GM12873 (cell line): ENCODE measurements around the gene PRKCH.

Experiments
- TF ChIP-seq, protein P1 (sequence below): IDR thresholded peaks from 2 replicates; pipeline ENCODE4 v1.5.1; 2012; ENCODE audit warnings: low read depth, mild to moderate bottlenecking, moderate library complexity, low read length, control low read depth; ENCODE audit not compliant: insufficient read depth; ENCODE audit errors: missing control alignments

PRKCH gene

DNA sequence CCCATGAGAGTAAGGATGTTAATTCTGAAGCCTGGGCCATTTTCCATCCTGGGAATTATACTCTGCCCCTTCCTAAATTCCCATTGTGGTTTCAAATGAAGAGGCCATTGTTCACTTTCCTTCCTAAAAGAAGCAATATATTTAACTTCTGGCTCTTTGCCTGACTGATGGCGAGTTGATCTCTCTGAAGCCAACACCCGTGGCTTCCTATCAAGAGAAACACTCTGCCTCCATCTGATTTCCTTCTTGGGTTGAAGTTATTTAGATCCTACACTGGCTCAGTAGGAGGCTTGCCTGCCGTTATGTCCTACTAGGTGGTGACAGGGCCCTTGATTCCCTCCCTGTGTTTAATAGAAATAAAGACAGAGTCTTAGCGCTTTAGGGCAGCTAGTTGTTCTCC is 97.4 kb downstream of the PRKCH start:
- TF ChIP-seq, protein P1, sequence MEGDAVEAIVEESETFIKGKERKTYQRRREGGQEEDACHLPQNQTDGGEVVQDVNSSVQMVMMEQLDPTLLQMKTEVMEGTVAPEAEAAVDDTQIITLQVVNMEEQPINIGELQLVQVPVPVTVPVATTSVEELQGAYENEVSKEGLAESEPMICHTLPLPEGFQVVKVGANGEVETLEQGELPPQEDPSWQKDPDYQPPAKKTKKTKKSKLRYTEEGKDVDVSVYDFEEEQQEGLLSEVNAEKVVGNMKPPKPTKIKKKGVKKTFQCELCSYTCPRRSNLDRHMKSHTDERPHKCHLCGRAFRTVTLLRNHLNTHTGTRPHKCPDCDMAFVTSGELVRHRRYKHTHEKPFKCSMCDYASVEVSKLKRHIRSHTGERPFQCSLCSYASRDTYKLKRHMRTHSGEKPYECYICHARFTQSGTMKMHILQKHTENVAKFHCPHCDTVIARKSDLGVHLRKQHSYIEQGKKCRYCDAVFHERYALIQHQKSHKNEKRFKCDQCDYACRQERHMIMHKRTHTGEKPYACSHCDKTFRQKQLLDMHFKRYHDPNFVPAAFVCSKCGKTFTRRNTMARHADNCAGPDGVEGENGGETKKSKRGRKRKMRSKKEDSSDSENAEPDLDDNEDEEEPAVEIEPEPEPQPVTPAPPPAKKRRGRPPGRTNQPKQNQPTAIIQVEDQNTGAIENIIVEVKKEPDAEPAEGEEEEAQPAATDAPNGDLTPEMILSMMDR, result no peak

DNA sequence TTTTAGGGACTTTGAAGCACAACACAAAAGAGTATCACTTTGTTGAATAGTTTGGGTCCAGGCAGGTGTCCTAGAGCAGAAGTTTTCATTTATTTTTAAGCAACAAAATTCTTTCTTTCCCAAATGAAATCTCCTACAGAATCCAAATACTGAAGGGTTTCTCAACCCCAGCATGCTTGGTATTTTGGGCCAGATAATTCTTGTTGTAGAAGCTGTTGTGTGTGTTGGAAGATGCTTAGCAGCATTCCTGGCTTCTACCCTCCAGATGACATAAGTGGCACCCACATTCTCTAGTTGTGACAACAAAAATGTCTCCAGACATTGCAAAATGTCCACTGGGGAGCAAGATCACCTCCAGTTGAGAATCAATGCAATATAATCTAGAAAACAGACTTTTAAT is 97.8 kb downstream of the PRKCH start:
- TF ChIP-seq, protein P1, result no peak

DNA sequence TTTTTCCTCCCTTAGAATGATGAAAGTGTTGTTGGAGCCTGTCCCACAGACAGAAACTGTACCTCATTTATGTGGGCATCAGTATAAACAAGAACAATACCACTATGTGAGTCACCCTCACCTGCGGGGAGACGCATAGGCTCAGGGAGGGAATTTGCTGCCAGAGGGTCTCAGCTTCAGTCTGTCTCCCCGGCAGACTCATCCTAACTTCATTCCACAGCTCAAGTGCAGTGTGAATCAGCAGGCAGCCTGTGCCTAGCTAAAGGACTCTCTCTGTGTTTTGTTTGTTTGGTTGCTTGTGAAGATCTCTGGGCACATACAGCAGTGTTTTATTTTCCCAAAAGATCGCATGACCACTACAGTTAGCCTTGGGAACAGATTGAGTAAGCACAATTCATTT is 98.9 kb downstream of the PRKCH start:
- TF ChIP-seq, protein P1, result no peak

DNA sequence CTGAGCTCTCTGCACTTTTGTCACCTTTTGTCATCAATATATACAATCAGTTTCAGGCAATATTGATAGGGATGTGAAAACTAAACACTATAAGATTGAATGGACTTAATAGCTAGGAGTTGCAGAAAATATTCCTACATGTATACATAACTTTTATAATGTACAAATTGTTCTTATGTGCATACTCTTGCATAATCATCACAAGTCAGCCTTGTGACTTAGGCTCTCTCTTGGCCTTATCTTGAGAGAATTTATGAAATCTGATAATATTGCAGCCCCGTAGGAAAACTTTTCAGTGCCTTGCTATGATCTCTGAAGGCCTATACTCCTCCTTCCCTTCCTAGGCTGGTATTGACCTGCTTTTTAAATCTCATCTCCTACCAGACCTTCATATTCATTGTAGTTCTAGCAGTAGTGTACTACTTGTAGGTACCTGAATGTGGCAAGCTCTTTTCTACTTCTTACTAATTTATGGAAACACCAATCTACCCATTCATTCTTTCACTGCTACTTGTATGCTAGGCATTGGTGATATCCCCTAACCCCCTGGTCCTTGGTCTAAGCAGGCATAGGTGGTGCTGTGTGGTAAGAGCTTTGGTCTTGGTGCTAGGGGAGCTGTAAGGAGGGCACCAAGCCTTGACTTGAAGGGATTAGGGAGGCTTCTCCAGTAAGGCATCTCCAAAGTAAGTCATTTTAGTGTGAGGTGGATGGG is 100.0 kb downstream of the PRKCH start:
- TF ChIP-seq, protein P1, result no peak

DNA sequence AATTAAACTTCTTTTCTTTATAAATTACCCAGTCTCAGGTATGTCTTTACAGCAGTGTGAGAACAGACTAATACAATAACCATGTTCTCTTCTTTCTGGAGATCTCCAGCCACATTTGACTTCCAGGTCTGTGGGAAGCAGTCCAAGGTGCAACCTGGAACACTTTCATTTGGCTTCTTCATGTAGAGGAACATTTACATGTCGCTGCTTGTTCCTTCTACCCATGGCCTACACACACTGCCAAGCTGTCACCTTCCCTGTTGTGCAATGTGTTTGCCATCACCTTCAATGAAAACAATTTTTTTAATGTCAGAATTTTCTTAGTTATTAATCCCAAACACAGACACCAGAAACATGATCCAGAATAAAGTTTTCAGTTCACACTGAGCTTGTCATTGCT is 104.7 kb downstream of the PRKCH start:
- TF ChIP-seq, protein P1, result no peak

DNA sequence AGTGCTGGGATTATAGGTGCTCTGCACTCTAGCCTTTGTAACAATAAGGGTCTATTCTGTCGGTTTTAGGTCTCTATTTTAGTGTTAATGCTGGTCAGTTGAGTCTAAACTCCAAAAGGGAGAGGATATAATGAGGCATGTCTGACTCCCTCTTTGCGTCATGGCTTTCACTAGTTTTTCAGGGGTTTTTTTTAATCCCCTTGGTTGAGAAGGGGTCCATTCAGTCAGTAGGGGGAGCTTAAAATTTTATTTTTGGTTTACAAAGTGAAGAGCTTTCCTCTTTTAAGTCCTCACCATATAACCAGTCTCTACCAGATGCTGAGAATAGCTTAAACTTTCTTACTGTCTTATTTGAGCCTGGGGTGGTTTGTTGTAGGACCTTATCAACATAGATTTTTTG is 106.9 kb downstream of the PRKCH start:
- TF ChIP-seq, protein P1, result no peak

DNA sequence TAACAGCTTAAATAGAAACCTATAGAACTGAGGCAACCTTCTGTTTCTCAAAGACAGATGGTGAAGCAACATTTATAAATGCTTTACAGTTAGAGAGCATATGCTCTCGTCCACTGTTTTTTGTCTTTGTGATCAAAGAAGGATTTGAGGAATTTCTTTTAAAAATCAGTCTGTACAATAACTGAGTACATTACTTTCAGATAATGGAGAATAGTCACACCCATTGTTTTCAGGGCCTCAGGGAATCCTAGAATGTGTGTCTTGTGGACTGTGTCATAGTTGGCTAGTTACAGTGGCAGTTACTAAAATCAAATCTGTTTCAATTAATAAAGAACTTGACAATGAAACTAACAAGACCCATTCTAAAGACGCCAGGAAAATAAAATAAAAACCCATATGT is 107.9 kb downstream of the PRKCH start:
- TF ChIP-seq, protein P1, result no peak
